HG02571 (cell line): ENCODE measurements around the gene PFKP.

Experiments
- ATAC-seq: cut with Tn5 transposase; IDR thresholded peaks from one replicate; pipeline ENCODE4 v1.9.1; 2021; ENCODE audit warnings: mild to moderate bottlenecking, moderate library complexity; ENCODE audit not compliant: unreplicated experiment

PFKP gene

DNA sequence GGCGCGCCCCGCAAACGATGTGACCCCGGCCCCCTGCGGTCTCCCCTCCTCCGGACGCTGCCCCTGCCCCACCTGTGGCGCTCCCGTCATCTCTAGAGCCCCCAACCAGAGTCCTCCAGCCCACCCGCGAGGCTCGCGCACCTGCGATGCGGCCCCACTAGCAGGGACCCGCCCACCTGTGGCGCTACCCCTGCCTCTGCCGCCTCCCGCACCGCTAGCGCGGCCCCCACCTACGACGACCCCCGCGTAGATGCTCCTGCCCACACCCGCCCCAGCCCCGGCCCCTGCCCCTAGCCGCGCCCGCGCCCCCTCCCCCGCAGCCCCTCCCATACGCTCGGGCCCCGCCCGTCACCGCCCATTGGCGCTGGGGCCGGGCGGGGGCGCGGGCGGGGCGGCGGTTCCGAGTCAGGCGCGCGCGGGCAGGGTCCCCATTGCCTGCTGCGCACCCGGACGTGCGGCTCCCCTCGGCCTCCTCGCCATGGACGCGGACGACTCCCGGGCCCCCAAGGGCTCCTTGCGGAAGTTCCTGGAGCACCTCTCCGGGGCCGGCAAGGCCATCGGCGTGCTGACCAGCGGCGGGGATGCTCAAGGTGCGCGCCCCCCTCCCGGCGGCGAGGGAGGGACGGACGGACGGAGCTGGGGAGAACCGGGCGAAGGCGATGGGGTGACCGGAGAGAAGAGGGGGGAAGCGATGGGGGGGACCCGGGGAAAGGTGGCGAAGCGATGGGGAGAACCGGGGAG lies at the start of gene PFKP:
Gene PFKP (plus strand): TSS at position 431 of the 741 bp plus-strand sequence. CDS start 48 bp downstream, at position 479.
- ATAC-seq, result peak; percentile 50

- ATAC-seq, result no peak
These were observed 49.1 kb upstream of the PFKP start for GRCh38 chr10:3018247-3018646.

GRCh38 chr10:3020311-3020710 lies 47.0 kb upstream of the PFKP start:
- no peak for ATAC-seq

DNA sequence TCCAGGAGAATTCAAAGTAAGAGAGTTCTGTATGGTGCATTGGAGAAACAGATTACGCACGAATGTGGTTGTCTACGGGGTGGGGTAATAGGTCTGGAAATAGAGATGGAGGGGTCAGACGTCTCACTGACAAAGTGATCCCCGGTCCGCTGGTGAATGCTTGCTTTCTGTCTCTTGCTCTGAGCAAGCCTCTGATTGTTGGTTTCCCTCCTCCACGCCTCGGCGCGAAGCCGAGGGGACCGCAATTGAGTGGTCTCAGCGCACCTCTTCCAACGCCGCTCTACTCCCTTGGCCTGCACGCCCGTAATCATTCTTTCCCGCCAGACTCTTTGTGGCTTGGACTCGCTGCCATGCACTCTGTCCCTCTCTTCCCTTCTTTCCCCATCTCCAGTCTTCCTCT lies 46.5 kb upstream of the PFKP start:
- ATAC-seq, result no peak

DNA sequence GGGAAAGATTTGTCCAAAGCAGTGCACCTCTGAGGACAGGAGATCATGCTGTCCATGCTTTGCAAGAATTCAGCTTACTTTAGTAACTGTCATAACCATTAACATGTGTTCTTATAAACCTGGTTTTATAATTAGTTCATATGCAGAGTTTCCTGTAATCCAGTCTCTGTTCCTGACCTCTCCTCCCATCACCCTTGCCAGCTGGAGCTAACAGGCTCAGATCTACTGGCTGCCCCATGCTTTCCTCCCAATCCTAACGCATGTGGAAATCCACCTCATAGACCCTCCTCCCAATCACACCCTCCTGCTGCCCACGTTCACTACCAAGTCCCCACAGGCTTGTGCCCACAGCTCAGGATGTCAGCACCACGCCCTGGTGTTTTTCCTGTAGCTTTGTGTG lies 45.3 kb upstream of the PFKP start:
- no peak for ATAC-seq

DNA sequence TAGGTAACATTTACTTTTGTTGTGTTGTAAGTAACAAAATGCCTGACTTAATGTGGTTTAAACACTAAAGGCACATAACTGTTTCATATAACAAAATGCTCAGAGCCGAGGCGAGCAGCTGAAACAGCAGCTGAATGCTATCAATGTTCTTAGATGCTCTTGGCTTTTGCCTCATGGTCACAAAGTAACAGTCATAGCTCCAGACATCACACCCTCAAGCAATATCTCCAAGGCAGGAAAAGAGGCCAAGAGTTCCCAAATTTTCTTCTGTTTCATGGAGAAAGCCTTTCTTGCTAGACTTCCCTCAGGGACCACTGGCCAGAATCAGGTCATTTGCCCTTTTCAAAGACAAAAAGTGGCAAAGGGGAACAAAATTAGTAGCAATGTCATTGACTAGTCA lies 43.5 kb upstream of the PFKP start:
- ATAC-seq, result no peak

- ATAC-seq, result no peak
These were observed 42.2 kb upstream of the PFKP start for GRCh38 chr10:3025026-3025683.

- ATAC-seq, result no peak
These were observed 39.5 kb upstream of the PFKP start for GRCh38 chr10:3027866-3028265.

- no peak for ATAC-seq
These were observed 38.9 kb upstream of the PFKP start for GRCh38 chr10:3028441-3028840.

GRCh38 chr10:3030765-3031164 lies 36.6 kb upstream of the PFKP start:
- ATAC-seq, result no peak

DNA sequence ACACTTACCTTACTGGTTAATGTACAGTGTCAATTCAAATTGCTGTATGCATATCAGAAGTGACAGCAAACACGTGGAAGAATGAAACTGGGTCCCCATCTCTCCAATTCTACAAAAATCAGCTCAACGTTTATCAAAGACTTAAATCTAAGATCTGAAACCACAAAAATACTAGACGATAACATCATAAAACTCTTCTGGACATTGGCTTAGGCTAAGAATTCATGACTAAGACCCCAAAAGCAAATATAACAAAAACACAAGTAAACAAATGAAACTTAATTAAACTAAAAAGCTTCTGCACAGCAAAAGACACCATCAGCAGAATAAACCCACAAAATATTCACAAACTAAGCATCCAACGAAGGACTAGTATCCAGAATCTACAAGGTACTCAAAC lies 35.9 kb upstream of the PFKP start:
- no peak for ATAC-seq

DNA sequence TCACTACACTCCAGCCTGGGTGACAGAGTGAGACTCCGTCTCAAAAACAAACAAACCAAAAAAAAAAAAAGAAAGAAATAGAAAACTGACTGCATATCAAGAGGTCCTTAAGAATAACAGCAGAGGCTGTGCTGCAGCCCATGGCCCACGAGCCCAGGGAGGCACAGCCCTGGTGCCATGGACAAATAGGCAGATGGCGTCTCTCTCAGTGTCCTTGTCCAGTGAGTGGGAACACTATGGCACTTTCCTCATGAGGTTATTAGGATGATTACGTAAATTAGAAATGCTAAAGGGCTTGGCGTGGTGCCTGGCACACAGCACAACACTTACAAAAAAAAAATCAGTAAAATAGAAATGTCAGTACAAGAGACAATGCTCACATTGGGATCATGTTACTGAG lies 33.4 kb upstream of the PFKP start:
- no peak for ATAC-seq

DNA sequence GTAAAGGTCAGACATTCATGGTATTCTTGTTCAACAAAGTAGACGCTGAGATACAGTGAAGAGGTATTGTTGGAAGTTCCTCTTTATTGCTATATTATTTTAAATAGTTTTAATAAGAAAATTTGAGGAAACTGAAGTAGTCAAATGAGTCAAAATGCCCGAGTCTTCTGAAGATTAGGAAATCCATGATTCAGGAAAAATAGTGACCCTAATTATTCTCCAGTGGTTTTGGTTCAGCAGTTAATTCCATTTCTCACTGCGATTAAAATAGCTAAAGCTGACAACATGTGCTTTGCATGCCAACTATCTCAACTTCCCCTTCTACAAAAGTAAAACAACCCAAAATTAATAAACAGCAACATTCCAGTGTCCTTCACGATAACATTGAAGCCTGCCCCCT lies 32.7 kb upstream of the PFKP start:
- ATAC-seq, result no peak

GRCh38 chr10:3036155-3037021 lies 31.0 kb upstream of the PFKP start:
- peak; percentile 90 for ATAC-seq

GRCh38 chr10:3037182-3037581 lies 30.2 kb upstream of the PFKP start:
- ATAC-seq, result no peak

- ATAC-seq, result no peak
These were observed 27.3 kb upstream of the PFKP start for GRCh38 chr10:3040069-3040468.

DNA sequence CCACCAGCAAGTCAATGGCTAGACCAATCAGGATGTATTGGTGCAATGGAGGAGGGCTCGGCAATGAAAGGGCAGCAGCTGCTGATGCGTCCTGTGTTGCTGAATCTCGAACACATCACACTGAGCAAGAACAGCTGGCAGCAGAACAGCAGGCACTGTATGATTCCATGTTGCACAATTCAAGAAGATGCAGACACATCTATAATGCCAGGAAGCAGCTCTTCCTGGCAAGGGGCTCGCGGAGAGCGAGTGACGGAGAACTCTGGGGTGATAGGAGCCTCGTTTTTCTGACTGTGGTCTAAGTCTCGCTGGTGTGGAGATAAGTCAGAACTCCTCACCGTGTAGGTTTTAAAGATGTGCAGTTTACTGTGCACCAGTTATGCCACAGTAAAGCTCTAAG lies 24.8 kb upstream of the PFKP start:
- no peak for ATAC-seq

- ATAC-seq, result no peak
These were observed 23.6 kb upstream of the PFKP start for GRCh38 chr10:3043512-3044368.

GRCh38 chr10:3045471-3046209 lies 21.7 kb upstream of the PFKP start:
- ATAC-seq, result no peak

DNA sequence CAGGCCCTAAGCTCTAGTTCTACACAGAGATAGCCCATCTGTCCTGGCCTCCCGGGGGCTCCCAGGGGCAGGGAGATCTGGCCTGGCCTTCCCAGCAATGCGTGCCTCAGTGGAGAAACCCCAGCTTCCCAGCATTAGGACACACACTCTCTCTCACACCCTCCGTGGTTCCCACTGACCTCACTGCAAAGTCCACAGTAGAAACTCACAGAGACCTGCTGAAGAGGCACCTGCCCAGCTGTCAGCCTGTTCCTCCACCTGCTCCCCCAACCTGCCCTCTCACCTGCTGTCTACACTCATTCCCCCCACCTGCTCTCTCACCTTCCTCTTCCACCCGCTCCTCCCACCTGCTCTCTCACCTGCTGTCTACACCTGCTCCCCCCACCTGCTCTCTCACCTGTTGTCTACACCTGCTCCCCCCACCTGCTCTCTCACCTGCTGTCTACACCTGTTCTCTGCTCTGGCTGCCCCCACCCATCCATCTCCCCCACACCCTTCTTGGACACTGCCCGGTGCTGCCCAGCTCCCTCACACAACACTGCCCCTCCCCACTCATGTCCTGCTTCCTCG lies 21.1 kb upstream of the PFKP start:
- no peak for ATAC-seq
